ENCODE results near the gene STX5. TPM values are rescaled to one million over a fixed set of nuclear protein-coding genes. Genes with fewer than 3 reads are reported as not detected.
A peak's percentile ranks its signal among the peaks of the same experiment; 100 is the strongest.

The STX5 gene
- total RNA-seq, 4 donors from 2014 or later = 16.2 to 26.0 (median 24.9) TPM

- DNase-seq = no peak
- Histone ChIP-seq H3K27ac (no peak overlapping the region), H3K27me3 (no peaks in the 10 kb centered on the region), H3K9me3 (no peaks in the 10 kb centered on the region), H3K36me3 (peaks cover 0 to 16% of the 10 kb centered on the region in 2 donors), H3K4me3 (no peak overlapping the region), H3K4me1 (peaks cover 20 to 21% of the 10 kb centered on the region in 2 donors)
- intact Hi-C loops (cut with DNase I; ENCODE audit: low total_unique reads) (loop anchor here (5.0 kb wide), 2 partner anchors 86 to 131 kb away; partner anchors contain the start of genes HNRNPUL2, TAF6L and TTC9C), in situ Hi-C loops (cut with MboI; ENCODE audit: low sequenced_read_pairs in 4 of 4) (loop anchor here (25.0 kb wide), 1 partner anchor 471 kb away; no protein-coding TSS in a partner anchor)
- TF ChIP-seq POLR2A (IDR thresholded peaks at IDR 0.05) = no peak
- TF ChIP-seq CTCF (IDR thresholded peaks at IDR 0.05 in 4 of 5, conservative IDR thresholded peaks at IDR 0.05 in 1 of 5) = no peak
- no peak for ATAC-seq
Observed at GRCh38 chr11:62858201-62858600, 26.4 kb upstream of the STX5 start.

GRCh38 chr11:62857541-62857982 is 25.7 kb upstream of the STX5 start:
- ATAC-seq (no peak), DNase-seq (no peak)
- intact Hi-C loops (cut with DNase I; ENCODE audit: low total_unique reads) = loop anchor here (5.0 kb wide), 2 partner anchors 85 to 130 kb away; partner anchors contain the start of genes HNRNPUL2, TAF6L and TTC9C
- TF ChIP-seq CTCF (IDR thresholded peaks at IDR 0.05 in 4 of 5, conservative IDR thresholded peaks at IDR 0.05 in 1 of 5) (no peak), POLR2A (IDR thresholded peaks at IDR 0.05) (no peak)
- no peak overlapping the region for H3K27ac ChIP-seq
- peaks cover 0 to 23% of the 10 kb centered on the region in 2 donors for H3K36me3 ChIP-seq
- peaks cover 20 to 21% of the 10 kb centered on the region in 2 donors for H3K4me1 ChIP-seq
- no peak overlapping the region for H3K4me3 ChIP-seq
- H3K27me3 ChIP-seq = no peaks in the 10 kb centered on the region
- H3K9me3 ChIP-seq = no peaks in the 10 kb centered on the region
- in situ Hi-C loops (cut with MboI; ENCODE audit: low sequenced_read_pairs in 4 of 4) = loop anchor here (25.0 kb wide), 1 partner anchor 470 kb away; no protein-coding TSS in a partner anchor

- DNase-seq (no peak), ATAC-seq (no peak)
- intact Hi-C loops (cut with DNase I; ENCODE audit: low total_unique reads) = loop anchor here (5.0 kb wide), 2 partner anchors 84 to 129 kb away; partner anchors contain the start of genes HNRNPUL2, TAF6L and TTC9C
- Histone ChIP-seq H3K27ac (peak overlapping the region; percentile 80 to 88 (median 85)), H3K4me1 (peaks cover 20 to 21% of the 10 kb centered on the region in 2 donors), H3K27me3 (no peaks in the 10 kb centered on the region), H3K9me3 (no peaks in the 10 kb centered on the region), H3K4me3 (peak overlapping the region; percentile 59 to 90 (median 80)), H3K36me3 (peaks cover 0 to 34% of the 10 kb centered on the region in 2 donors)
- in situ Hi-C loops (cut with MboI; ENCODE audit: low sequenced_read_pairs in 4 of 4) = loop anchor here (25.0 kb wide), 1 partner anchor 469 kb away; no protein-coding TSS in a partner anchor
- TF ChIP-seq CTCF (IDR thresholded peaks at IDR 0.05 in 4 of 5, conservative IDR thresholded peaks at IDR 0.05 in 1 of 5) (no peak), POLR2A (IDR thresholded peaks at IDR 0.05) (no peak)
Observed at GRCh38 chr11:62856333-62856895, 24.6 kb upstream of the STX5 start.

GRCh38 chr11:62855571-62856332 is 23.9 kb upstream of the STX5 start:
- peak overlapping the region; percentile 84 to 88 (median 86) for H3K27ac ChIP-seq
- ATAC-seq = peak; percentile 99

More at GRCh38 chr11:62855571-62856332, 23.9 kb upstream of the STX5 start:
- in situ Hi-C loops (cut with MboI; ENCODE audit: low sequenced_read_pairs in 4 of 4) = loop anchor here (25.0 kb wide), 1 partner anchor 468 kb away; no protein-coding TSS in a partner anchor
- H3K27me3 ChIP-seq = no peaks in the 10 kb centered on the region
- TF ChIP-seq CTCF (IDR thresholded peaks at IDR 0.05 in 4 of 5, conservative IDR thresholded peaks at IDR 0.05 in 1 of 5) (peak in 1 of 5 experiments; percentile 13), POLR2A (IDR thresholded peaks at IDR 0.05) (peak; percentile 93 to 96)
- peaks cover 0 to 35% of the 10 kb centered on the region in 2 donors for H3K36me3 ChIP-seq
- H3K4me3 ChIP-seq = peak overlapping the region; percentile 70 to 90 (median 80)
- peaks cover 20 to 21% of the 10 kb centered on the region in 2 donors for H3K4me1 ChIP-seq
- no peaks in the 10 kb centered on the region for H3K9me3 ChIP-seq
- peak; percentile 95 to 96 for DNase-seq
- intact Hi-C loops (cut with DNase I; ENCODE audit: low total_unique reads) = loop anchor here (1.0 to 5.0 kb wide), 4 partner anchors 13 to 128 kb away; partner anchors contain the start of genes HNRNPUL2, TAF6L and TTC9C
